ENCODE data around the gene CARMIL3.
"Not testable (repeated sequence)": the region's sequence is repeated elsewhere in the genome, so short reads cannot be mapped to it uniquely, and the experiment has no call there.

DNA sequence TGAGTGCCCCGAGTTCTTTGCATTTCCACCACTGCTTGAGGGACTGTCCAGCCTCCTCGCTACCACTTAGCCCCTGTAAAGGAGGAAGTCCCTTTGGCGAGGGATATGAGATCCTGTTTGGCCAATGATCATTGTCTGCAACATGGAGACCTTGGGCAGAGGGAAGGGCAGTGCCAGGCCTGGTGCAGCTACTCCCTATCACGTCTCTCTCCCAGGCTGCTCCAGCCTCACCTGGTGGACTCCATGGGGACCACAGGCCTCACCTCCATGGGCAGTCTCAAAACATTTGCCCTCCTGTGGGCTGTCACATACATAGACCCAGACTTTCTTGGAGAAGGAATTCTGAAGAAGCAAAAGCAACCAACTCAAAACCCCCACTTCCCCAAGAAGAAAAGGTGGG, 16.0 kb upstream of the CARMIL3 start:
- not testable (repeated sequence) for TF ChIP-seq PAX5 (IDR thresholded peaks at IDR 0.05; ENCODE audit: insufficient read depth, low read length, severe bottlenecking); POLR2A (IDR thresholded peaks at IDR 0.05; ENCODE audit: low read depth, low read length); POU2F2 (IDR thresholded peaks at IDR 0.05; ENCODE audit: low read depth, low read length); POLR2AphosphoS5 (IDR thresholded peaks at IDR 0.05; ENCODE audit: low read depth, low read length); SPI1 (IDR thresholded peaks at IDR 0.05; ENCODE audit: low read depth, low read length)

Data from GM12891 (cell line).